Neural cell (in vitro differentiated cells): ENCODE data around the gene HTD2. TPM values are rescaled to one million over a fixed set of nuclear protein-coding genes. Genes with fewer than 3 reads are reported as not detected.
A peak's percentile ranks its signal among the peaks of the same experiment; 100 is the strongest.

Experiments
- H2AFZ ChIP-seq: fragments of 200-600, 300-800 bp; sonication (generic), shearing (Covaris generic); 2 replicates; pipeline ENCODE4 v1.6.0; 2014; ENCODE audit warnings: low read depth, mild to moderate bottlenecking, antibody characterized with exemption, low read length, moderate library complexity
- H3F3A ChIP-seq: fragments of 200-600 bp; shearing (Covaris generic); 2 replicates; pipeline ENCODE4 v1.6.1; 2016; ENCODE audit warnings: mild to moderate bottlenecking, moderate library complexity, mixed read lengths, antibody characterized with exemption, low read length; ENCODE audit not compliant: insufficient read depth, poor library complexity, severe bottlenecking
- H3K27ac ChIP-seq: fragments of 200-600, 300-800 bp; sonication (generic), shearing (Covaris generic); 2 replicates; pipeline ENCODE4 v1.5.1; 2014; ENCODE audit warnings: mild to moderate bottlenecking, low read length, moderate library complexity
- H3K27me3 ChIP-seq: fragments of 300-800, 200-600 bp; sonication (generic), shearing (Covaris generic); 2 replicates; pipeline ENCODE4 v1.6.0; 2014; ENCODE audit warnings: mild to moderate bottlenecking, low read depth, low read length, moderate library complexity; ENCODE audit not compliant: insufficient read depth
- H3K36me3 ChIP-seq: fragments of 300-800, 200-600 bp; sonication (generic), shearing (Covaris generic); 2 replicates; pipeline ENCODE4 v1.5.1; 2014; ENCODE audit warnings: mild to moderate bottlenecking, antibody characterized with exemption, low read length, moderate library complexity; ENCODE audit not compliant: insufficient read depth
- H3K4me2 ChIP-seq: fragments of 300-800, 200-600 bp; sonication (generic), shearing (Covaris generic); 2 replicates; pipeline ENCODE4 v1.6.0; 2014; ENCODE audit warnings: mild to moderate bottlenecking, low read length
- H3K4me3 ChIP-seq: fragments of 300-800, 200-600 bp; sonication (generic), shearing (Covaris generic); 2 replicates; pipeline ENCODE4 v1.5.1; 2014; ENCODE audit warnings: mild to moderate bottlenecking, low read length, moderate library complexity
- H3K79me2 ChIP-seq: fragments of 200-600 bp; shearing (Covaris generic); replicated peaks from 2 replicates; pipeline ENCODE4 v1.6.0; 2014; ENCODE audit warnings: mild to moderate bottlenecking, low read length, moderate library complexity; ENCODE audit not compliant: insufficient read depth
- H3K9ac ChIP-seq: fragments of 300-800, 200-600 bp; sonication (generic), shearing (Covaris generic); 2 replicates; pipeline ENCODE4 v1.6.1; 2016; ENCODE audit warnings: mild to moderate bottlenecking, low read length, mixed read lengths
- H3K9me2 ChIP-seq: fragments of 200-600 bp; shearing (Covaris generic); 2 replicates; pipeline ENCODE4 v1.6.1; 2016; ENCODE audit warnings: mild to moderate bottlenecking, low read length, mixed read lengths; ENCODE audit not compliant: insufficient read depth
- H3K9me3 ChIP-seq: fragments of 200-600, 300-800 bp; sonication (generic), shearing (Covaris generic); 2 replicates; pipeline ENCODE4 v1.6.1; 2016; ENCODE audit warnings: mild to moderate bottlenecking, mixed run types, low read length, moderate library complexity, mixed read lengths
- H4K20me1 ChIP-seq: fragments of 200-600 bp; shearing (Covaris generic); 2 replicates; pipeline ENCODE4 v1.6.1; 2016; ENCODE audit warnings: mild to moderate bottlenecking, mixed run types; ENCODE audit not compliant: insufficient read depth
- EP300 ChIP-seq: fragments of 450-650 bp; conservative IDR thresholded peaks from 2 replicates; pipeline ENCODE4 v1.6.1; 2014; ENCODE audit warnings: antibody characterized with exemption, mild to moderate bottlenecking, moderate library complexity; ENCODE audit not compliant: poor library complexity, severe bottlenecking
- EZH2 ChIP-seq: fragments of 200-600, 300-800 bp; shearing (Covaris generic), sonication (generic); IDR thresholded peaks from 2 replicates; pipeline ENCODE4 v1.6.1; 2014; ENCODE audit warnings: antibody characterized with exemption, low read length, borderline replicate concordance, mild to moderate bottlenecking; ENCODE audit not compliant: insufficient read depth, poor library complexity, severe bottlenecking
- MXI1 ChIP-seq: fragments of 450-650 bp; conservative IDR thresholded peaks from 2 replicates; pipeline ENCODE4 v1.6.1; 2014; ENCODE audit warnings: antibody characterized with exemption, mild to moderate bottlenecking; ENCODE audit not compliant: poor library complexity, severe bottlenecking
- POLR2AphosphoS5 ChIP-seq: IDR thresholded peaks from 2 replicates; pipeline ENCODE4 v1.6.1; 2012
- RAD21 ChIP-seq: fragments of 450-650 bp; conservative IDR thresholded peaks from 2 replicates; pipeline ENCODE4 v1.6.1; 2014; ENCODE audit warnings: antibody characterized with exemption, mild to moderate bottlenecking, moderate library complexity
- SMC3 ChIP-seq: fragments of 450-650 bp; conservative IDR thresholded peaks from 2 replicates; pipeline ENCODE4 v1.6.1; 2014; ENCODE audit warnings: antibody characterized with exemption, mild to moderate bottlenecking, moderate library complexity; ENCODE audit not compliant: poor library complexity
- TAF1 ChIP-seq: IDR thresholded peaks from 2 replicates; pipeline ENCODE4 v1.6.1; 2012; ENCODE audit warnings: low read depth
- polyA plus RNA-seq: library from polyadenylated mRNA; depleted of rRNA; stranded (reverse); fragments of >200 nt; gene quantifications from 2 replicates; pipeline ENCODE4 v1.2.3, GENCODE V29; 2014
- TF ChIP-seq, protein P1 (sequence below): IDR thresholded peaks from 2 replicates; pipeline ENCODE4 v1.6.1; 2012; ENCODE audit warnings: borderline replicate concordance
- TF ChIP-seq, protein P2 (sequence below): fragments of 450-650 bp; IDR thresholded peaks from 2 replicates; pipeline ENCODE4 v1.5.1; 2014; ENCODE audit warnings: antibody characterized with exemption, mild to moderate bottlenecking, moderate library complexity; ENCODE audit not compliant: poor library complexity, severe bottlenecking

HTD2 gene
- polyA plus RNA-seq, 1 donor from 2014 or later, result 19.0 TPM

DNA sequence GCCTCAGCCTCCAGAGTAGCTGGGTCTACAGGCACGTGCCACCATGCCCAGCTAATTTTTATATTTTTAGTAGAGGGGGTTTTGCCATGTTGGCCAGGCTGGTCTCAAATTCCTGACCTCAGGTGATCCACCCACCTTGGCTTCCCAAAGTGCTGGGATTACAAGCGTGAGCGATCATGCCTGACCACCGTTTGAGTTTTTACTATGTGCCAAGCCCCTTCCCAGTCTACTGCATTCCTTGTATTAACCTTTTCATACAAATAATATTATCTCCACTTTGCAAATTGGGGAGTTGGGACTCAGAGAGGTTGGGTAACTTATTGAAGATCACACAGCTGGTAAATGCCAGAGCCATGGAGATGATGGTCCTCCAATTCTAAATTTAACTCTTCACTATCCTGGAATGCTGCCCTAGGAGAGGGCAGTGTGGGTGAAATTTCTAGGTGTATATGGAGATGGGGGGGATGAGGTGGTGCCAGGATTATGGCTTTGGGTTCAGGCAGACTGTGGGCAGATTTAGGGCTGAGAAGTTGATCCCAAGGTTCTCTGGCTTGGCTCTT, 25.4 kb downstream of the HTD2 start:
- peaks cover 5% of the 10 kb centered on the region for H3K79me2 ChIP-seq
- H4K20me1 ChIP-seq, result no peaks in the 10 kb centered on the region
- H3K9ac ChIP-seq, result no peak overlapping the region
- no peaks in the 10 kb centered on the region for H3K9me2 ChIP-seq
- H3K4me3 ChIP-seq, result no peak overlapping the region
- H3K9me3 ChIP-seq, result no peaks in the 10 kb centered on the region
- TF ChIP-seq, protein P1, sequence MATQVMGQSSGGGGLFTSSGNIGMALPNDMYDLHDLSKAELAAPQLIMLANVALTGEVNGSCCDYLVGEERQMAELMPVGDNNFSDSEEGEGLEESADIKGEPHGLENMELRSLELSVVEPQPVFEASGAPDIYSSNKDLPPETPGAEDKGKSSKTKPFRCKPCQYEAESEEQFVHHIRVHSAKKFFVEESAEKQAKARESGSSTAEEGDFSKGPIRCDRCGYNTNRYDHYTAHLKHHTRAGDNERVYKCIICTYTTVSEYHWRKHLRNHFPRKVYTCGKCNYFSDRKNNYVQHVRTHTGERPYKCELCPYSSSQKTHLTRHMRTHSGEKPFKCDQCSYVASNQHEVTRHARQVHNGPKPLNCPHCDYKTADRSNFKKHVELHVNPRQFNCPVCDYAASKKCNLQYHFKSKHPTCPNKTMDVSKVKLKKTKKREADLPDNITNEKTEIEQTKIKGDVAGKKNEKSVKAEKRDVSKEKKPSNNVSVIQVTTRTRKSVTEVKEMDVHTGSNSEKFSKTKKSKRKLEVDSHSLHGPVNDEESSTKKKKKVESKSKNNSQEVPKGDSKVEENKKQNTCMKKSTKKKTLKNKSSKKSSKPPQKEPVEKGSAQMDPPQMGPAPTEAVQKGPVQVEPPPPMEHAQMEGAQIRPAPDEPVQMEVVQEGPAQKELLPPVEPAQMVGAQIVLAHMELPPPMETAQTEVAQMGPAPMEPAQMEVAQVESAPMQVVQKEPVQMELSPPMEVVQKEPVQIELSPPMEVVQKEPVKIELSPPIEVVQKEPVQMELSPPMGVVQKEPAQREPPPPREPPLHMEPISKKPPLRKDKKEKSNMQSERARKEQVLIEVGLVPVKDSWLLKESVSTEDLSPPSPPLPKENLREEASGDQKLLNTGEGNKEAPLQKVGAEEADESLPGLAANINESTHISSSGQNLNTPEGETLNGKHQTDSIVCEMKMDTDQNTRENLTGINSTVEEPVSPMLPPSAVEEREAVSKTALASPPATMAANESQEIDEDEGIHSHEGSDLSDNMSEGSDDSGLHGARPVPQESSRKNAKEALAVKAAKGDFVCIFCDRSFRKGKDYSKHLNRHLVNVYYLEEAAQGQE, result no peak
- TF ChIP-seq, protein P2, sequence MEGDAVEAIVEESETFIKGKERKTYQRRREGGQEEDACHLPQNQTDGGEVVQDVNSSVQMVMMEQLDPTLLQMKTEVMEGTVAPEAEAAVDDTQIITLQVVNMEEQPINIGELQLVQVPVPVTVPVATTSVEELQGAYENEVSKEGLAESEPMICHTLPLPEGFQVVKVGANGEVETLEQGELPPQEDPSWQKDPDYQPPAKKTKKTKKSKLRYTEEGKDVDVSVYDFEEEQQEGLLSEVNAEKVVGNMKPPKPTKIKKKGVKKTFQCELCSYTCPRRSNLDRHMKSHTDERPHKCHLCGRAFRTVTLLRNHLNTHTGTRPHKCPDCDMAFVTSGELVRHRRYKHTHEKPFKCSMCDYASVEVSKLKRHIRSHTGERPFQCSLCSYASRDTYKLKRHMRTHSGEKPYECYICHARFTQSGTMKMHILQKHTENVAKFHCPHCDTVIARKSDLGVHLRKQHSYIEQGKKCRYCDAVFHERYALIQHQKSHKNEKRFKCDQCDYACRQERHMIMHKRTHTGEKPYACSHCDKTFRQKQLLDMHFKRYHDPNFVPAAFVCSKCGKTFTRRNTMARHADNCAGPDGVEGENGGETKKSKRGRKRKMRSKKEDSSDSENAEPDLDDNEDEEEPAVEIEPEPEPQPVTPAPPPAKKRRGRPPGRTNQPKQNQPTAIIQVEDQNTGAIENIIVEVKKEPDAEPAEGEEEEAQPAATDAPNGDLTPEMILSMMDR, result no peak
- TF ChIP-seq SMC3 (no peak), TAF1 (no peak), MXI1 (no peak), EP300 (no peak), POLR2AphosphoS5 (no peak), RAD21 (no peak), EZH2 (no peak)
- no peak overlapping the region for H3K4me2 ChIP-seq
- no peaks in the 10 kb centered on the region for H3K27me3 ChIP-seq
- H3K27ac ChIP-seq, result no peak overlapping the region
- no peaks in the 10 kb centered on the region for H3F3A ChIP-seq
- H3K36me3 ChIP-seq, result no peaks in the 10 kb centered on the region
- no peak overlapping the region for H2AFZ ChIP-seq

GRCh38 chr3:58332575-58333188, 26.4 kb downstream of the HTD2 start, which contains the start of gene PXK:
TSS of gene PXK (plus strand) at chr3:58332892. CDS start at chr3:58332989, 97 bp downstream.
- Histone ChIP-seq H3K27me3 (no peaks in the 10 kb centered on the region), H3F3A (no peaks in the 10 kb centered on the region), H3K9me2 (no peaks in the 10 kb centered on the region), H4K20me1 (no peaks in the 10 kb centered on the region), H3K9me3 (no peaks in the 10 kb centered on the region), H3K4me3 (peak within 1 kb of the TSS; percentile 81), H2AFZ (peak within 1 kb of the TSS; percentile 21), H3K27ac (peak within 1 kb of the TSS; percentile 20), H3K9ac (peak within 1 kb of the TSS; percentile 68), H3K4me2 (peak within 1 kb of the TSS; percentile 90), H3K36me3 (no peaks in the 10 kb centered on the region), H3K79me2 (peaks cover 5% of the 10 kb centered on the region)
- TF ChIP-seq, protein P2, result peak; percentile 46
- TF ChIP-seq RAD21 (peak; percentile 36), MXI1 (peak; percentile 89), TAF1 (no peak), EP300 (peak; percentile 50), EZH2 (no peak), SMC3 (peak; percentile 53), POLR2AphosphoS5 (peak; percentile 30)
- TF ChIP-seq, protein P1, result no peak
